ENCODE data around the gene CDK4. TPM values are rescaled to one million over a fixed set of nuclear protein-coding genes. Genes with fewer than 3 reads are reported as not detected.

Gene CDK4
- total and polyA plus RNA-seq, 2 of the 13 experiments (the other 11 are each of a cell fraction or from before 2014, with no cell fraction given), result 191 to 209 TPM

GRCh38 chr12:57771873-57772428 is 19.8 kb upstream of the CDK4 start, which contains the start of gene METTL1 (continued):
- TF ChIP-seq ATF6 (CRISPR knock-in tag; conservative IDR thresholded peaks at IDR 0.05) (0 out of 2 replicates have a peak, but pooled peaks have one; percentile 57), SALL1 (CRISPR knock-in tag; IDR thresholded peaks at IDR 0.05) (peak; percentile 93), ETS1 (CRISPR knock-in tag; IDR thresholded peaks at IDR 0.05) (0 out of 2 replicates have a peak, but pooled peaks have one; percentile 79), AKAP8 (CRISPR knock-in tag; IDR thresholded peaks at IDR 0.05) (peak; percentile 59), REST (IDR thresholded peaks at IDR 0.05; ENCODE audit: borderline replicate concordance in 1 of 2, low read depth in 1 of 2, low read length in 2 of 2) (peak in 1 of 2 experiments; percentile 76; a peak in 1 of 4 replicates), CAMTA2 (CRISPR knock-in tag; IDR thresholded peaks at IDR 0.05; ENCODE audit: borderline replicate concordance) (no peak), MXI1 (IDR thresholded peaks at IDR 0.05; ENCODE audit: borderline replicate concordance, low read depth, low read length) (peak; percentile 100), ZNF850 (CRISPR knock-in tag; conservative IDR thresholded peaks at IDR 0.05) (no peak), ZNF441 (CRISPR knock-in tag; IDR thresholded peaks at IDR 0.05; ENCODE audit: borderline replicate concordance) (peak; percentile 77), SMAD1 (CRISPR knock-in tag; IDR thresholded peaks at IDR 0.05; ENCODE audit: borderline replicate concordance, low read depth) (no peak), KDM2A (CRISPR knock-in tag; IDR thresholded peaks at IDR 0.05; ENCODE audit: borderline replicate concordance, low read depth) (peak; percentile 78; the same call in 1 of the 2 replicates)
- TF ChIP-seq, protein P1, sequence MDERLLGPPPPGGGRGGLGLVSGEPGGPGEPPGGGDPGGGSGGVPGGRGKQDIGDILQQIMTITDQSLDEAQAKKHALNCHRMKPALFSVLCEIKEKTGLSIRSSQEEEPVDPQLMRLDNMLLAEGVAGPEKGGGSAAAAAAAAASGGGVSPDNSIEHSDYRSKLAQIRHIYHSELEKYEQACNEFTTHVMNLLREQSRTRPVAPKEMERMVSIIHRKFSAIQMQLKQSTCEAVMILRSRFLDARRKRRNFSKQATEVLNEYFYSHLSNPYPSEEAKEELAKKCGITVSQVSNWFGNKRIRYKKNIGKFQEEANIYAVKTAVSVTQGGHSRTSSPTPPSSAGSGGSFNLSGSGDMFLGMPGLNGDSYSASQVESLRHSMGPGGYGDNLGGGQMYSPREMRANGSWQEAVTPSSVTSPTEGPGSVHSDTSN (CRISPR knock-in tag; IDR thresholded peaks at IDR 0.05), result no peak
- TF ChIP-seq, protein P2, sequence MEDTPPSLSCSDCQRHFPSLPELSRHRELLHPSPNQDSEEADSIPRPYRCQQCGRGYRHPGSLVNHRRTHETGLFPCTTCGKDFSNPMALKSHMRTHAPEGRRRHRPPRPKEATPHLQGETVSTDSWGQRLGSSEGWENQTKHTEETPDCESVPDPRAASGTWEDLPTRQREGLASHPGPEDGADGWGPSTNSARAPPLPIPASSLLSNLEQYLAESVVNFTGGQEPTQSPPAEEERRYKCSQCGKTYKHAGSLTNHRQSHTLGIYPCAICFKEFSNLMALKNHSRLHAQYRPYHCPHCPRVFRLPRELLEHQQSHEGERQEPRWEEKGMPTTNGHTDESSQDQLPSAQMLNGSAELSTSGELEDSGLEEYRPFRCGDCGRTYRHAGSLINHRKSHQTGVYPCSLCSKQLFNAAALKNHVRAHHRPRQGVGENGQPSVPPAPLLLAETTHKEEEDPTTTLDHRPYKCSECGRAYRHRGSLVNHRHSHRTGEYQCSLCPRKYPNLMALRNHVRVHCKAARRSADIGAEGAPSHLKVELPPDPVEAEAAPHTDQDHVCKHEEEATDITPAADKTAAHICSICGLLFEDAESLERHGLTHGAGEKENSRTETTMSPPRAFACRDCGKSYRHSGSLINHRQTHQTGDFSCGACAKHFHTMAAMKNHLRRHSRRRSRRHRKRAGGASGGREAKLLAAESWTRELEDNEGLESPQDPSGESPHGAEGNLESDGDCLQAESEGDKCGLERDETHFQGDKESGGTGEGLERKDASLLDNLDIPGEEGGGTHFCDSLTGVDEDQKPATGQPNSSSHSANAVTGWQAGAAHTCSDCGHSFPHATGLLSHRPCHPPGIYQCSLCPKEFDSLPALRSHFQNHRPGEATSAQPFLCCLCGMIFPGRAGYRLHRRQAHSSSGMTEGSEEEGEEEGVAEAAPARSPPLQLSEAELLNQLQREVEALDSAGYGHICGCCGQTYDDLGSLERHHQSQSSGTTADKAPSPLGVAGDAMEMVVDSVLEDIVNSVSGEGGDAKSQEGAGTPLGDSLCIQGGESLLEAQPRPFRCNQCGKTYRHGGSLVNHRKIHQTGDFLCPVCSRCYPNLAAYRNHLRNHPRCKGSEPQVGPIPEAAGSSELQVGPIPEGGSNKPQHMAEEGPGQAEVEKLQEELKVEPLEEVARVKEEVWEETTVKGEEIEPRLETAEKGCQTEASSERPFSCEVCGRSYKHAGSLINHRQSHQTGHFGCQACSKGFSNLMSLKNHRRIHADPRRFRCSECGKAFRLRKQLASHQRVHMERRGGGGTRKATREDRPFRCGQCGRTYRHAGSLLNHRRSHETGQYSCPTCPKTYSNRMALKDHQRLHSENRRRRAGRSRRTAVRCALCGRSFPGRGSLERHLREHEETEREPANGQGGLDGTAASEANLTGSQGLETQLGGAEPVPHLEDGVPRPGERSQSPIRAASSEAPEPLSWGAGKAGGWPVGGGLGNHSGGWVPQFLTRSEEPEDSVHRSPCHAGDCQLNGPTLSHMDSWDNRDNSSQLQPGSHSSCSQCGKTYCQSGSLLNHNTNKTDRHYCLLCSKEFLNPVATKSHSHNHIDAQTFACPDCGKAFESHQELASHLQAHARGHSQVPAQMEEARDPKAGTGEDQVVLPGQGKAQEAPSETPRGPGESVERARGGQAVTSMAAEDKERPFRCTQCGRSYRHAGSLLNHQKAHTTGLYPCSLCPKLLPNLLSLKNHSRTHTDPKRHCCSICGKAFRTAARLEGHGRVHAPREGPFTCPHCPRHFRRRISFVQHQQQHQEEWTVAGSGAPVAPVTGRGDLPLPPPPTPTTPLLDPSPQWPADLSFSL (CRISPR knock-in tag; IDR thresholded peaks at IDR 0.05), result no peak
